K562 (cell line): ENCODE results near the gene EPHX1. TPM values are rescaled to one million over a fixed set of nuclear protein-coding genes. Genes with fewer than 3 reads are reported as not detected.

Source experiments
- ATAC-seq: fragments of 200-7000 bp; cut with Tn5 transposase; 3 replicates; pipeline ENCODE4 v1.9.1; 2020; ENCODE audit warnings: moderate library complexity
- BruUV-seq: library from RNA; stranded (reverse); fragments of 400-500 nt; replicated peaks from 2 replicates; lab custom pipeline; 2021; lab: Mats Ljungman, UMichigan
- CTCF ChIA-PET: fragments of 300-600 bp; formaldehyde crosslinking; extraction: SDS; loops from one replicate; lab custom pipeline; 2021; ENCODE audit warnings: low intra/inter-chr PET ratio; lab: Yijun Ruan, JAX
- POLR2A ChIA-PET: fragments of 300-600, 350-650 bp; sonication (Branson Sonifier 250); formaldehyde crosslinking; extraction: SDS; loops from one replicate; lab custom pipeline; 2021; ENCODE audit warnings: antibody characterized with exemption, inconsistent platforms; lab: Yijun Ruan, JAX
- DNase-seq, 4 experiments: peaks; one replicate each; pipeline versions ENCODE4 v3.0.0 to v3.0.0-alpha.2; 2011 to 2018; ENCODE audit warnings: low spot score in 3 of 4, mixed read lengths in 3 of 4; ENCODE audit errors: extremely low read depth in 1 of 4
- FAIRE-seq: peaks from 2 replicates; lab custom pipeline; 2011; peaks lifted over from hg19 to GRCh38; lab: Jason Lieb, UNC
- H2AFZ ChIP-seq: 2 replicates; pipeline ENCODE4 v1.6.0; 2011; ENCODE audit warnings: low read depth, low read length, control low read depth, inconsistent platforms
- H3K27ac ChIP-seq: fragments of 200-600 bp; 3 replicates; pipeline ENCODE4 v1.8.0; 2011; ENCODE audit warnings: low read depth, mild to moderate bottlenecking, control low read depth, inconsistent platforms, low read length, moderate library complexity, mixed read lengths; ENCODE audit errors: extremely low read depth
- H3K27me3 ChIP-seq, 2 experiments: fragments of 300-600 bp in 1 of 2; 2 replicates in 1 of 2; 3 replicates in 1 of 2; pipeline versions ENCODE4 v1.6.0 to v1.8.0; 2011; ENCODE audit warnings: inconsistent platforms in 2 of 2, low read length in 2 of 2, mild to moderate bottlenecking in 1 of 2, mixed read lengths in 1 of 2, moderate library complexity in 1 of 2; ENCODE audit not compliant: control insufficient read depth in 2 of 2, insufficient read depth in 2 of 2
- H3K36me3 ChIP-seq: fragments of 300-600 bp; 3 replicates; pipeline ENCODE4 v1.8.0; 2011; ENCODE audit warnings: mild to moderate bottlenecking, low read length, inconsistent platforms; ENCODE audit not compliant: control insufficient read depth, insufficient read depth
- H3K4me1 ChIP-seq, 2 experiments: fragments of 200-600 bp in 1 of 2; replicated peaks in 1 of 2; 2 replicates in 1 of 2; 3 replicates in 1 of 2; pipeline versions ENCODE4 v1.5.1 to v1.8.0; 2011; ENCODE audit warnings: inconsistent platforms in 2 of 2, low read length in 2 of 2, mild to moderate bottlenecking in 1 of 2, mixed read lengths in 1 of 2, moderate library complexity in 1 of 2; ENCODE audit not compliant: control insufficient read depth in 2 of 2, insufficient read depth in 2 of 2
- H3K4me2 ChIP-seq: 2 replicates; pipeline ENCODE4 v1.6.1; 2011; ENCODE audit warnings: low read length, control low read depth, inconsistent platforms, mixed read lengths; ENCODE audit not compliant: insufficient read depth
- H3K4me3 ChIP-seq: fragments of 200-600 bp; sonication (generic), shearing (Covaris generic); 2 replicates; pipeline ENCODE4 v1.5.1; 2016; ENCODE audit warnings: control low read depth, inconsistent platforms
- H3K79me2 ChIP-seq: fragments of 200-600 bp; 3 replicates; pipeline ENCODE4 v1.8.0; 2011; ENCODE audit warnings: low read length, inconsistent platforms; ENCODE audit not compliant: control insufficient read depth, insufficient read depth
- H3K9ac ChIP-seq, 2 experiments: 2 replicates each; pipeline versions ENCODE4 v1.6.0 to v1.6.1; 2011; ENCODE audit warnings: low read depth in 2 of 2, low read length in 2 of 2, control low read depth in 1 of 2, inconsistent platforms in 1 of 2, mild to moderate bottlenecking in 1 of 2, mixed read lengths in 1 of 2; ENCODE audit not compliant: insufficient read depth in 1 of 2
- H3K9me1 ChIP-seq: one replicate; pipeline ENCODE4 v1.6.0; 2011; ENCODE audit warnings: inconsistent platforms, mild to moderate bottlenecking, low read length, moderate library complexity; ENCODE audit not compliant: control insufficient read depth, insufficient read depth
- H3K9me3 ChIP-seq: replicated peaks from 2 replicates; pipeline ENCODE4 v1.5.1; 2011; ENCODE audit warnings: low read depth, low read length, inconsistent platforms; ENCODE audit not compliant: control insufficient read depth, insufficient read depth
- H4K20me1 ChIP-seq: replicated peaks from 2 replicates; pipeline ENCODE4 v1.6.1; 2011; ENCODE audit warnings: low read length, inconsistent platforms, mixed read lengths; ENCODE audit not compliant: control insufficient read depth, insufficient read depth
- ARNT ChIP-seq, 2 experiments: fragments of 450-650 bp; IDR thresholded peaks; 2 replicates each; pipeline ENCODE4 v1.6.1; 2016; ENCODE audit warnings: mild to moderate bottlenecking in 1 of 2
- CBX3 ChIP-seq, 2 experiments: IDR thresholded peaks; 1 replicate in 1 of 2; 2 replicates in 1 of 2; pipeline ENCODE4 v1.6.1; 2012; ENCODE audit warnings: inconsistent platforms in 2 of 2, low read length in 2 of 2, borderline replicate concordance in 1 of 2, control low read depth in 1 of 2
- ELF1 ChIP-seq: fragments of 200-800 bp; sonication (Bioruptor generic); IDR thresholded peaks from 2 replicates; pipeline ENCODE4 v1.6.1; 2016; ENCODE audit warnings: missing genetic modification characterization, missing compliant biosample characterization
- ESRRB ChIP-seq: fragments of 250-450 bp; sonication (Bioruptor Pico); IDR thresholded peaks from 2 replicates; pipeline ENCODE4 v1.5.0; 2020; ENCODE audit warnings: mild to moderate bottlenecking, moderate library complexity, borderline replicate concordance
- MEF2A ChIP-seq: IDR thresholded peaks from 2 replicates; pipeline ENCODE4 v1.6.1; 2011; ENCODE audit warnings: low read depth, mild to moderate bottlenecking, low read length, moderate library complexity; ENCODE audit not compliant: control insufficient read depth
- SIX5 ChIP-seq, 2 experiments: IDR thresholded peaks; 2 replicates each; pipeline ENCODE4 v1.6.1; 2011; ENCODE audit warnings: low read length in 2 of 2, borderline replicate concordance in 1 of 2, low read depth in 1 of 2, mild to moderate bottlenecking in 1 of 2, moderate library complexity in 1 of 2; ENCODE audit not compliant: insufficient read depth in 1 of 2
- SRF ChIP-seq, 2 experiments: fragments of 250-450, 450-650 bp in 1 of 2; sonication (Bioruptor Pico) in 1 of 2; sonication (generic) in 1 of 2; formaldehyde crosslinking; IDR thresholded peaks; 2 replicates each; pipeline versions ENCODE4 v1.5.0 to v1.5.1; 2020 to 2022; ENCODE audit warnings: mild to moderate bottlenecking in 1 of 2, missing genetic modification reagents in 1 of 2
- TCFL5 ChIP-seq: fragments of 250-450 bp; sonication (Bioruptor Pico); conservative IDR thresholded peaks from 2 replicates; pipeline ENCODE4 v1.6.1; 2021; ENCODE audit warnings: mild to moderate bottlenecking, moderate library complexity, matching md5 sums
- UBTF ChIP-seq, 2 experiments: IDR thresholded peaks; 2 replicates each; pipeline ENCODE4 v1.6.1; 2012; ENCODE audit warnings: improper control_type of control experiment in 2 of 2, low read depth in 2 of 2, low read length in 2 of 2, borderline replicate concordance in 1 of 2
- ZBTB12 ChIP-seq: fragments of 250-450 bp; sonication (Bioruptor Pico); IDR thresholded peaks from 2 replicates; pipeline ENCODE4 v1.4.0; 2020
- ZNF444 ChIP-seq: fragments of 250-450 bp; sonication (Bioruptor Pico); IDR thresholded peaks from 2 replicates; pipeline ENCODE4 v1.4.0; 2020; ENCODE audit warnings: mild to moderate bottlenecking, moderate library complexity
- ZNF507 ChIP-seq: conservative IDR thresholded peaks from 2 replicates; pipeline ENCODE4 v1.6.1; 2017; ENCODE audit warnings: missing genetic modification characterization, missing compliant biosample characterization
- ZNF780A ChIP-seq: fragments of 250-450 bp; sonication (Bioruptor Pico); IDR thresholded peaks from 2 replicates; pipeline ENCODE4 v1.5.0; 2021; ENCODE audit warnings: mild to moderate bottlenecking
- WGBS: fragments of 100-300 bp; shearing (Covaris generic); methylation state at CpG from one replicate; pipeline ENCODE4 v1.1.6; 2016; ENCODE audit warnings: low coverage, mixed read lengths; ENCODE audit not compliant: insufficient coverage; ENCODE audit errors: missing lambda C conversion rate; 5-methylcytosine and 5-hydroxymethylcytosine counted together
- in situ Hi-C: fragments of 300-500 bp; cut with MboI; formaldehyde crosslinking; loops from 4 replicates; pipeline ENCODE4 v1.15.0; 2018; ENCODE audit warnings: inconsistent platforms, mixed read lengths
- intact Hi-C: fragments of 100-400 bp; cut with micrococcal nuclease; formaldehyde crosslinking; loops from 2 replicates; pipeline ENCODE4 v1.14.2; 2022
- polyA plus RNA-seq, 8 experiments: library from polyadenylated mRNA; depleted of rRNA in 4 of 8; stranded (reverse) in 5 of 8; unstranded in 3 of 8; fragments of >200 nt; fragmentation: Nextera tagmentation in 2 of 8; fragmentation: Illumina TruSeq in 1 of 8; extraction: Ambion mirVana in 2 of 8; extraction: Trizol in 1 of 8; gene quantifications; 2 replicates each; pipeline versions ENCODE4 v1.2.1 to v1.2.3, GENCODE V29; 2011 to 2014; ENCODE audit warnings: inconsistent platforms in 1 of 8, missing spikeins in 1 of 8
- total RNA-seq, 7 experiments: library from RNA; depleted of rRNA in 6 of 7; stranded (reverse); fragments of >200 nt in 6 of 7; fragmentation: Illumina TruSeq in 2 of 7; extraction: Trizol in 2 of 7; gene quantifications; 2 replicates each; pipeline versions ENCODE4 v1.2.1 to v1.2.3, GENCODE V29; 2011 to 2021; ENCODE audit warnings: low replicate concordance in 1 of 7
- TF ChIP-seq, protein P1 (sequence below): fragments of 450-650 bp; formaldehyde crosslinking; IDR thresholded peaks from 2 replicates; pipeline ENCODE4 v1.4.0; 2020; ENCODE audit warnings: mild to moderate bottlenecking, moderate library complexity

EPHX1 gene
- total and polyA plus RNA-seq, 9 of the 15 experiments (the other 6 are each of a cell fraction or from before 2014, with no cell fraction given) = 0.21 to 27.0 (median 6.7) TPM

GRCh38 chr1:225881959-225882693 lies 72.2 kb downstream of the EPHX1 start, which contains the start of gene TMEM63A:
Gene TMEM63A (minus strand): TSS chr1:225882380. CDS start chr1:225877580, 4,800 bp downstream.
- no peaks in the 10 kb centered on the region for H3K27me3 ChIP-seq
- FAIRE-seq (no peak), DNase-seq (peak; percentile 95 to 97 (median 97)), ATAC-seq (peak; percentile 90)
- ChIA-PET CTCF (no interaction called here), POLR2A (interaction anchor here (0.6 to 4.1 kb wide), 19 partner anchors 11 to 456 kb away, joined by 3 to 37 read pairs (median 5); partner anchors contain the start of gene SDE2)
- H3K9me1 ChIP-seq = peaks cover 6% of the 10 kb centered on the region
- H3K9ac ChIP-seq = peak within 1 kb of the TSS; percentile 92 to 97
- intact Hi-C loops = loop anchor here (2.0 to 5.0 kb wide), 3 partner anchors 43 to 240 kb away; partner anchors contain the start of gene PYCR2
- H3K27ac ChIP-seq = peak within 1 kb of the TSS; percentile 88
- H4K20me1 ChIP-seq = peaks cover 17% of the 10 kb centered on the region; the same call in 1 of the 2 replicates
- H3K4me2 ChIP-seq = peak within 1 kb of the TSS; percentile 97
- TSS peak; percentile 53 for BruUV-seq
- H3K4me3 ChIP-seq = peak within 1 kb of the TSS; percentile 87
- peak within 1 kb of the TSS; percentile 88 for H2AFZ ChIP-seq
- peaks cover 35% of the 10 kb centered on the region; the same call in 2 of the 3 replicates for H3K36me3 ChIP-seq
- WGBS = 0% methylated on average over 47 of the region's 64 CpGs
- in situ Hi-C loops = no loop called here
- no peaks in the 10 kb centered on the region for H3K9me3 ChIP-seq
- peaks cover 48% of the 10 kb centered on the region for H3K79me2 ChIP-seq
- peaks cover 23 to 56% of the 10 kb centered on the region in 2 experiments; a peak in 4 of 5 replicates for H3K4me1 ChIP-seq
- TF ChIP-seq ELF1 (tag) (no peak), ZNF780A (CRISPR knock-in tag) (no peak), ZBTB12 (CRISPR knock-in tag) (peak; percentile 56; the same call in 1 of the 2 replicates), ARNT (IDR thresholded peaks at IDR 0.05) (no peak), ZNF444 (CRISPR knock-in tag) (no peak), SRF (CRISPR knock-in tag; IDR thresholded peaks at IDR 0.05) (peak in 1 of 2 experiments; percentile 94), MEF2A (no peak), ESRRB (CRISPR knock-in tag) (no peak), CBX3 (IDR thresholded peaks at IDR 0.05; ENCODE audit: borderline replicate concordance in 1 of 2, low read length in 2 of 2) (no peak; a peak in 1 of 3 replicates), TCFL5 (CRISPR knock-in tag) (no peak), SIX5 (IDR thresholded peaks at IDR 0.05; ENCODE audit: borderline replicate concordance in 1 of 2, insufficient read depth in 1 of 2, low read depth in 1 of 2, low read length in 2 of 2) (no peak), ZNF507 (no peak), UBTF (IDR thresholded peaks at IDR 0.05; ENCODE audit: borderline replicate concordance in 1 of 2, low read depth in 2 of 2, low read length in 2 of 2) (peak; percentile 98)
- TF ChIP-seq, protein P1, sequence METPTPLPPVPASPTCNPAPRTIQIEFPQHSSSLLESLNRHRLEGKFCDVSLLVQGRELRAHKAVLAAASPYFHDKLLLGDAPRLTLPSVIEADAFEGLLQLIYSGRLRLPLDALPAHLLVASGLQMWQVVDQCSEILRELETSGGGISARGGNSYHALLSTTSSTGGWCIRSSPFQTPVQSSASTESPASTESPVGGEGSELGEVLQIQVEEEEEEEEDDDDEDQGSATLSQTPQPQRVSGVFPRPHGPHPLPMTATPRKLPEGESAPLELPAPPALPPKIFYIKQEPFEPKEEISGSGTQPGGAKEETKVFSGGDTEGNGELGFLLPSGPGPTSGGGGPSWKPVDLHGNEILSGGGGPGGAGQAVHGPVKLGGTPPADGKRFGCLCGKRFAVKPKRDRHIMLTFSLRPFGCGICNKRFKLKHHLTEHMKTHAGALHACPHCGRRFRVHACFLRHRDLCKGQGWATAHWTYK (CRISPR knock-in tag) = no peak
